MM.1S (cell line): ENCODE data around the gene PASK.

Experiments used
- DNase-seq: peaks from one replicate; pipeline ENCODE4 v3.0.0-alpha.2; 2015
- H2AFZ ChIP-seq: fragments of 300-600 bp; sonication (generic); 2 replicates; pipeline ENCODE4 v1.6.0; 2016; ENCODE audit warnings: antibody characterized with exemption, low read length
- H3F3A ChIP-seq: fragments of 300-600 bp; sonication (generic); 2 replicates; pipeline ENCODE4 v1.6.1; 2016; ENCODE audit warnings: mild to moderate bottlenecking, antibody characterized with exemption, low read length, moderate library complexity, mixed read lengths; ENCODE audit not compliant: insufficient read depth
- H3K27ac ChIP-seq: fragments of 300-600 bp; sonication (generic); 2 replicates; pipeline ENCODE4 v1.5.1; 2016; ENCODE audit warnings: mild to moderate bottlenecking, low read length
- H3K27me3 ChIP-seq: fragments of 300-600 bp; sonication (generic); replicated peaks from 2 replicates; pipeline ENCODE4 v1.6.0; 2016; ENCODE audit warnings: low read length; ENCODE audit not compliant: insufficient read depth
- H3K36me3 ChIP-seq: fragments of 300-600 bp; sonication (generic); replicated peaks from 2 replicates; pipeline ENCODE4 v1.6.1; 2016; ENCODE audit warnings: mild to moderate bottlenecking, low read length, mixed read lengths; ENCODE audit not compliant: insufficient read depth
- H3K4me1 ChIP-seq: fragments of 300-600 bp; sonication (generic); 2 replicates; pipeline ENCODE4 v1.6.1; 2016; ENCODE audit warnings: low read length, mixed read lengths
- H3K4me2 ChIP-seq: fragments of 300-600 bp; sonication (generic); 2 replicates; pipeline ENCODE4 v1.6.0; 2016; ENCODE audit warnings: low read depth, low read length
- H3K4me3 ChIP-seq: fragments of 300-600 bp; sonication (generic); 2 replicates; pipeline ENCODE4 v1.5.1; 2016; ENCODE audit warnings: low read length, mixed read lengths
- H3K79me2 ChIP-seq: fragments of 300-600 bp; sonication (generic); 2 replicates; pipeline ENCODE4 v1.6.1; 2016; ENCODE audit warnings: mixed run types, low read length, mixed read lengths
- H3K9ac ChIP-seq: fragments of 300-600 bp; sonication (generic); 2 replicates; pipeline ENCODE4 v1.6.1; 2016; ENCODE audit warnings: low read length, mixed read lengths
- H3K9me2 ChIP-seq: fragments of 300-600 bp; sonication (generic); replicated peaks from 2 replicates; pipeline ENCODE4 v1.6.1; 2016; ENCODE audit warnings: mild to moderate bottlenecking, low read length, mixed read lengths; ENCODE audit not compliant: insufficient read depth
- H3K9me3 ChIP-seq: fragments of 300-600 bp; sonication (generic); replicated peaks from 2 replicates; pipeline ENCODE4 v1.6.1; 2016; ENCODE audit warnings: mild to moderate bottlenecking, low read length, mixed read lengths; ENCODE audit not compliant: insufficient read depth
- H4K20me1 ChIP-seq: fragments of 300-600 bp; sonication (generic); 2 replicates; pipeline ENCODE4 v1.6.1; 2016; ENCODE audit warnings: mild to moderate bottlenecking, low read length, moderate library complexity, mixed read lengths; ENCODE audit not compliant: insufficient read depth
- CTCF ChIP-seq: fragments of 300-600 bp; sonication (generic); IDR thresholded peaks from 2 replicates; pipeline ENCODE4 v1.5.1; 2016; ENCODE audit warnings: antibody characterized with exemption, low read length, mixed read lengths
- EZH2 ChIP-seq: fragments of 300-600 bp; sonication (generic); optimal IDR thresholded peaks from 2 replicates; pipeline ENCODE3; 2017; ENCODE audit warnings: low read depth, mild to moderate bottlenecking, antibody characterized with exemption, low read length, mixed read lengths
- EZH2phosphoT487 ChIP-seq: fragments of 300-600 bp; sonication (generic); IDR thresholded peaks from 2 replicates; pipeline ENCODE4 v1.6.1; 2018; ENCODE audit warnings: antibody characterized with exemption, low read length

PASK gene

GRCh38 chr2:241126201-241126611 lies 23.1 kb downstream of the PASK start:
- Histone ChIP-seq H3K4me1 (no peaks in the 10 kb centered on the region), H3K9ac (no peak overlapping the region), H2AFZ (no peak overlapping the region), H3K27ac (no peak overlapping the region), H3K4me3 (no peak overlapping the region), H3K79me2 (no peaks in the 10 kb centered on the region), H3K27me3 (no peaks in the 10 kb centered on the region), H3K4me2 (no peak overlapping the region), H3K9me2 (no peaks in the 10 kb centered on the region), H3F3A (no peaks in the 10 kb centered on the region), H3K36me3 (no peaks in the 10 kb centered on the region), H4K20me1 (no peaks in the 10 kb centered on the region), H3K9me3 (no peaks in the 10 kb centered on the region)
- no peak for DNase-seq
- TF ChIP-seq EZH2: no peak
- TF ChIP-seq CTCF: no peak
- no peak for TF ChIP-seq EZH2phosphoT487

- DNase-seq: no peak
- no peaks in the 10 kb centered on the region for H3F3A ChIP-seq
- no peak overlapping the region for H3K4me2 ChIP-seq
- H2AFZ ChIP-seq: no peak overlapping the region
- no peak overlapping the region for H3K27ac ChIP-seq
- no peaks in the 10 kb centered on the region for H3K4me1 ChIP-seq
- no peaks in the 10 kb centered on the region for H3K27me3 ChIP-seq
- no peak for TF ChIP-seq EZH2phosphoT487
- no peak for TF ChIP-seq CTCF
- TF ChIP-seq EZH2: no peak
- H3K36me3 ChIP-seq: no peaks in the 10 kb centered on the region
- no peaks in the 10 kb centered on the region for H4K20me1 ChIP-seq
- no peak overlapping the region for H3K9ac ChIP-seq
- no peaks in the 10 kb centered on the region for H3K79me2 ChIP-seq
- H3K9me2 ChIP-seq: no peaks in the 10 kb centered on the region
- H3K9me3 ChIP-seq: no peaks in the 10 kb centered on the region
- no peak overlapping the region for H3K4me3 ChIP-seq
These were observed 23.6 kb downstream of the PASK start for GRCh38 chr2:241125626-241126025.

GRCh38 chr2:241123816-241124536 lies 25.3 kb downstream of the PASK start:
- Histone ChIP-seq H3K79me2 (no peaks in the 10 kb centered on the region), H3K9me3 (no peaks in the 10 kb centered on the region), H3K27ac (no peak overlapping the region), H3K9ac (no peak overlapping the region), H3K27me3 (no peaks in the 10 kb centered on the region), H3K9me2 (no peaks in the 10 kb centered on the region), H4K20me1 (no peaks in the 10 kb centered on the region), H3K4me1 (no peaks in the 10 kb centered on the region), H2AFZ (no peak overlapping the region), H3F3A (no peaks in the 10 kb centered on the region), H3K4me2 (no peak overlapping the region), H3K36me3 (no peaks in the 10 kb centered on the region), H3K4me3 (no peak overlapping the region)
- DNase-seq: no peak
- no peak for TF ChIP-seq EZH2phosphoT487
- no peak for TF ChIP-seq EZH2
- no peak for TF ChIP-seq CTCF
